Measurements from ENCODE around the gene ZIC1. TPM values are rescaled to one million over a fixed set of nuclear protein-coding genes. Genes with fewer than 3 reads are reported as not detected.
A peak's percentile ranks its signal among the peaks of the same experiment; 100 is the strongest.

ZIC1 gene
- total and polyA plus RNA-seq, 2 of the 13 experiments (the other 11 are each of a cell fraction or from before 2014, with no cell fraction given) = not detected

DNA sequence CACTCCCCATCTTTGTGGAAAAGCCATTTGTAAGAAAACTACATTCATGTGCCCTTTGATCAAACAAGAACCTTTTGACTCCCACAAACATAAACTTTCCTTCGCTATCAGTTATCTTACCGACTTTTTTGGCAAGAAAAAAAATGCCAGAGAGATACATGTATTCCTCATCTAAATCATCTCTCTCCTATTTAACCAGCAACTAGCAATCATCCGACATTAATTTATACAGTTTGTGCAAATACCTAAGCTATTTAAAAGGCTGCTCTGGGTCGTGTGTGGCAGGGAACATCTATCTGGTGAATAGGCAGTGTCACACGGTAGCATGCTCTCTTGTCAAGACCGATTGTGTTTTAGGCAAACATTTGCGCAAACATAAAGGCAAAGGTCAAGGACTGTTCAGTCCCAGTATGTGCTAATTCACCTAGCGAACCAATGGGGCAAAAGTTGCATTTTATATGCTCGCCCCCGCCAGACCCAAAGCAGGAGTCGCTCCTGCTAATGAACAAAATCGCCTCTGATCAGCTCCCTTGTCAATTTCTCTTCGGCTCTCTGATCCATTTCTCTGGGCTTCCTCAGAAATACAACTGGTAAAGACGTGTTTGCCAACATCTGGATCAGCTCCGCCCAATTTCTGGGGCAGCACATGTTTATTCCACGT lies 40.5 kb upstream of the ZIC1 start (continued):
- TF ChIP-seq, protein P1, sequence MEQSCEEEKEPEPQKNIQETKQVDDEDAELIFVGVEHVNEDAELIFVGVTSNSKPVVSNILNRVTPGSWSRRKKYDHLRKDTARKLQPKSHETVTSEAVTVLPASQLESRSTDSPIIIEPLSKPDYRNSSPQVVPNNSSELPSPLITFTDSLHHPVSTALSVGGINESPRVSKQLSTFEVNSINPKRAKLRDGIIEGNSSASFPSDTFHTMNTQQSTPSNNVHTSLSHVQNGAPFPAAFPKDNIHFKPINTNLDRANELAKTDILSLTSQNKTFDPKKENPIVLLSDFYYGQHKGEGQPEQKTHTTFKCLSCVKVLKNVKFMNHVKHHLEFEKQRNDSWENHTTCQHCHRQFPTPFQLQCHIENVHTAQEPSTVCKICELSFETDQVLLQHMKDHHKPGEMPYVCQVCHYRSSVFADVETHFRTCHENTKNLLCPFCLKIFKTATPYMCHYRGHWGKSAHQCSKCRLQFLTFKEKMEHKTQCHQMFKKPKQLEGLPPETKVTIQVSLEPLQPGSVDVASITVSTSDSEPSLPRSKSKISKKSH (CRISPR knock-in tag; IDR thresholded peaks at IDR 0.05; ENCODE audit: borderline replicate concordance) = no peak
- TF ChIP-seq, protein P2, sequence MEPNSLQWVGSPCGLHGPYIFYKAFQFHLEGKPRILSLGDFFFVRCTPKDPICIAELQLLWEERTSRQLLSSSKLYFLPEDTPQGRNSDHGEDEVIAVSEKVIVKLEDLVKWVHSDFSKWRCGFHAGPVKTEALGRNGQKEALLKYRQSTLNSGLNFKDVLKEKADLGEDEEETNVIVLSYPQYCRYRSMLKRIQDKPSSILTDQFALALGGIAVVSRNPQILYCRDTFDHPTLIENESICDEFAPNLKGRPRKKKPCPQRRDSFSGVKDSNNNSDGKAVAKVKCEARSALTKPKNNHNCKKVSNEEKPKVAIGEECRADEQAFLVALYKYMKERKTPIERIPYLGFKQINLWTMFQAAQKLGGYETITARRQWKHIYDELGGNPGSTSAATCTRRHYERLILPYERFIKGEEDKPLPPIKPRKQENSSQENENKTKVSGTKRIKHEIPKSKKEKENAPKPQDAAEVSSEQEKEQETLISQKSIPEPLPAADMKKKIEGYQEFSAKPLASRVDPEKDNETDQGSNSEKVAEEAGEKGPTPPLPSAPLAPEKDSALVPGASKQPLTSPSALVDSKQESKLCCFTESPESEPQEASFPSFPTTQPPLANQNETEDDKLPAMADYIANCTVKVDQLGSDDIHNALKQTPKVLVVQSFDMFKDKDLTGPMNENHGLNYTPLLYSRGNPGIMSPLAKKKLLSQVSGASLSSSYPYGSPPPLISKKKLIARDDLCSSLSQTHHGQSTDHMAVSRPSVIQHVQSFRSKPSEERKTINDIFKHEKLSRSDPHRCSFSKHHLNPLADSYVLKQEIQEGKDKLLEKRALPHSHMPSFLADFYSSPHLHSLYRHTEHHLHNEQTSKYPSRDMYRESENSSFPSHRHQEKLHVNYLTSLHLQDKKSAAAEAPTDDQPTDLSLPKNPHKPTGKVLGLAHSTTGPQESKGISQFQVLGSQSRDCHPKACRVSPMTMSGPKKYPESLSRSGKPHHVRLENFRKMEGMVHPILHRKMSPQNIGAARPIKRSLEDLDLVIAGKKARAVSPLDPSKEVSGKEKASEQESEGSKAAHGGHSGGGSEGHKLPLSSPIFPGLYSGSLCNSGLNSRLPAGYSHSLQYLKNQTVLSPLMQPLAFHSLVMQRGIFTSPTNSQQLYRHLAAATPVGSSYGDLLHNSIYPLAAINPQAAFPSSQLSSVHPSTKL (CRISPR knock-in tag; IDR thresholded peaks at IDR 0.05) = peak; percentile 90
- peak; percentile 96 for TF ChIP-seq NR2F6 (IDR thresholded peaks at IDR 0.05)
- peak; percentile 99 for TF ChIP-seq NR2F6 (CRISPR knock-in tag; IDR thresholded peaks at IDR 0.05)
- peak; percentile 69 for TF ChIP-seq POGZ (CRISPR knock-in tag; IDR thresholded peaks at IDR 0.05)
- TF ChIP-seq ZNF430 (CRISPR knock-in tag; IDR thresholded peaks at IDR 0.05) = 0 out of 2 replicates have a peak, but pooled peaks have one; percentile 18
- TF ChIP-seq RBFOX2 (IDR thresholded peaks at IDR 0.05; ENCODE audit: low read depth, low read length) = no peak
- TF ChIP-seq, protein P3, sequence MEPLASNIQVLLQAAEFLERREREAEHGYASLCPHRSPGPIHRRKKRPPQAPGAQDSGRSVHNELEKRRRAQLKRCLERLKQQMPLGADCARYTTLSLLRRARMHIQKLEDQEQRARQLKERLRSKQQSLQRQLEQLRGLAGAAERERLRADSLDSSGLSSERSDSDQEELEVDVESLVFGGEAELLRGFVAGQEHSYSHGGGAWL (CRISPR knock-in tag; IDR thresholded peaks at IDR 0.05) = no peak
- TF ChIP-seq, protein P4, sequence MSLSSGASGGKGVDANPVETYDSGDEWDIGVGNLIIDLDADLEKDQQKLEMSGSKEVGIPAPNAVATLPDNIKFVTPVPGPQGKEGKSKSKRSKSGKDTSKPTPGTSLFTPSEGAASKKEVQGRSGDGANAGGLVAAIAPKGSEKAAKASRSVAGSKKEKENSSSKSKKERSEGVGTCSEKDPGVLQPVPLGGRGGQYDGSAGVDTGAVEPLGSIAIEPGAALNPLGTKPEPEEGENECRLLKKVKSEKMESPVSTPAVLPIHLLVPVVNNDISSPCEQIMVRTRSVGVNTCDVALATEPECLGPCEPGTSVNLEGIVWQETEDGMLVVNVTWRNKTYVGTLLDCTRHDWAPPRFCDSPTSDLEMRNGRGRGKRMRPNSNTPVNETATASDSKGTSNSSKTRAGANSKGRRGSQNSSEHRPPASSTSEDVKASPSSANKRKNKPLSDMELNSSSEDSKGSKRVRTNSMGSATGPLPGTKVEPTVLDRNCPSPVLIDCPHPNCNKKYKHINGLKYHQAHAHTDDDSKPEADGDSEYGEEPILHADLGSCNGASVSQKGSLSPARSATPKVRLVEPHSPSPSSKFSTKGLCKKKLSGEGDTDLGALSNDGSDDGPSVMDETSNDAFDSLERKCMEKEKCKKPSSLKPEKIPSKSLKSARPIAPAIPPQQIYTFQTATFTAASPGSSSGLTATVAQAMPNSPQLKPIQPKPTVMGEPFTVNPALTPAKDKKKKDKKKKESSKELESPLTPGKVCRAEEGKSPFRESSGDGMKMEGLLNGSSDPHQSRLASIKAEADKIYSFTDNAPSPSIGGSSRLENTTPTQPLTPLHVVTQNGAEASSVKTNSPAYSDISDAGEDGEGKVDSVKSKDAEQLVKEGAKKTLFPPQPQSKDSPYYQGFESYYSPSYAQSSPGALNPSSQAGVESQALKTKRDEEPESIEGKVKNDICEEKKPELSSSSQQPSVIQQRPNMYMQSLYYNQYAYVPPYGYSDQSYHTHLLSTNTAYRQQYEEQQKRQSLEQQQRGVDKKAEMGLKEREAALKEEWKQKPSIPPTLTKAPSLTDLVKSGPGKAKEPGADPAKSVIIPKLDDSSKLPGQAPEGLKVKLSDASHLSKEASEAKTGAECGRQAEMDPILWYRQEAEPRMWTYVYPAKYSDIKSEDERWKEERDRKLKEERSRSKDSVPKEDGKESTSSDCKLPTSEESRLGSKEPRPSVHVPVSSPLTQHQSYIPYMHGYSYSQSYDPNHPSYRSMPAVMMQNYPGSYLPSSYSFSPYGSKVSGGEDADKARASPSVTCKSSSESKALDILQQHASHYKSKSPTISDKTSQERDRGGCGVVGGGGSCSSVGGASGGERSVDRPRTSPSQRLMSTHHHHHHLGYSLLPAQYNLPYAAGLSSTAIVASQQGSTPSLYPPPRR (CRISPR knock-in tag; IDR thresholded peaks at IDR 0.05; ENCODE audit: borderline replicate concordance) = peak; percentile 62; the same call in 1 of the 2 replicates
- TF ChIP-seq ZNF251 (CRISPR knock-in tag; IDR thresholded peaks at IDR 0.05) = no peak
- no peak for TF ChIP-seq SMAD9 (CRISPR knock-in tag; IDR thresholded peaks at IDR 0.05)
- TF ChIP-seq, protein P5, sequence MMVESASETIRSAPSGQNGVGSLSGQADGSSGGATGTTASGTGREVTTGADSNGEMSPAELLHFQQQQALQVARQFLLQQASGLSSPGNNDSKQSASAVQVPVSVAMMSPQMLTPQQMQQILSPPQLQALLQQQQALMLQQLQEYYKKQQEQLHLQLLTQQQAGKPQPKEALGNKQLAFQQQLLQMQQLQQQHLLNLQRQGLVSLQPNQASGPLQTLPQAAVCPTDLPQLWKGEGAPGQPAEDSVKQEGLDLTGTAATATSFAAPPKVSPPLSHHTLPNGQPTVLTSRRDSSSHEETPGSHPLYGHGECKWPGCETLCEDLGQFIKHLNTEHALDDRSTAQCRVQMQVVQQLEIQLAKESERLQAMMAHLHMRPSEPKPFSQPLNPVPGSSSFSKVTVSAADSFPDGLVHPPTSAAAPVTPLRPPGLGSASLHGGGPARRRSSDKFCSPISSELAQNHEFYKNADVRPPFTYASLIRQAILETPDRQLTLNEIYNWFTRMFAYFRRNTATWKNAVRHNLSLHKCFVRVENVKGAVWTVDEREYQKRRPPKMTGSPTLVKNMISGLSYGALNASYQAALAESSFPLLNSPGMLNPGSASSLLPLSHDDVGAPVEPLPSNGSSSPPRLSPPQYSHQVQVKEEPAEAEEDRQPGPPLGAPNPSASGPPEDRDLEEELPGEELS (CRISPR knock-in tag; IDR thresholded peaks at IDR 0.05) = peak; percentile 77
- 0 out of 2 replicates have a peak, but pooled peaks have one; percentile 47 for TF ChIP-seq ZNF12 (CRISPR knock-in tag; IDR thresholded peaks at IDR 0.05)
- peak; percentile 87 for TF ChIP-seq FOXA3 (CRISPR knock-in tag; IDR thresholded peaks at IDR 0.05)
- TF ChIP-seq REXO4 (CRISPR knock-in tag; IDR thresholded peaks at IDR 0.05; ENCODE audit: borderline replicate concordance) = no peak
- no peak for TF ChIP-seq CHCHD3 (CRISPR knock-in tag; IDR thresholded peaks at IDR 0.05)
- TF ChIP-seq SOX6 (IDR thresholded peaks at IDR 0.05) = no peak
- TF ChIP-seq SOX6 (CRISPR knock-in tag; IDR thresholded peaks at IDR 0.05) = peak; percentile 91
